Measurements from ENCODE around the gene ACKR3.

GRCh38 chr2:236618370-236618769 lies 48.7 kb downstream of the ACKR3 start:
- peak in 1 of 3 experiments; percentile 4; a peak in 1 of 6 replicates for TF ChIP-seq CTCF (IDR thresholded peaks at IDR 0.05 in 2 of 3, conservative IDR thresholded peaks at IDR 0.05 in 1 of 3; ENCODE audit: control insufficient read depth in 2 of 3, extremely low read depth in 1 of 3, insufficient read depth in 1 of 3, low read depth in 3 of 3, low read length in 3 of 3)
- TF ChIP-seq RCOR1 (conservative IDR thresholded peaks at IDR 0.05; ENCODE audit: low read depth, low read length), result no peak
- TF ChIP-seq NRF1 (conservative IDR thresholded peaks at IDR 0.05; ENCODE audit: low read depth, low read length), result no peak
- no peak for TF ChIP-seq POLR2A (IDR thresholded peaks at IDR 0.05; ENCODE audit: low read depth, low read length)
- no peak for TF ChIP-seq JUNB (IDR thresholded peaks at IDR 0.05)
- no peak for TF ChIP-seq ZBTB33 (IDR thresholded peaks at IDR 0.05)
